ENCODE measurements around the gene USP3.

The USP3 gene, protein sequence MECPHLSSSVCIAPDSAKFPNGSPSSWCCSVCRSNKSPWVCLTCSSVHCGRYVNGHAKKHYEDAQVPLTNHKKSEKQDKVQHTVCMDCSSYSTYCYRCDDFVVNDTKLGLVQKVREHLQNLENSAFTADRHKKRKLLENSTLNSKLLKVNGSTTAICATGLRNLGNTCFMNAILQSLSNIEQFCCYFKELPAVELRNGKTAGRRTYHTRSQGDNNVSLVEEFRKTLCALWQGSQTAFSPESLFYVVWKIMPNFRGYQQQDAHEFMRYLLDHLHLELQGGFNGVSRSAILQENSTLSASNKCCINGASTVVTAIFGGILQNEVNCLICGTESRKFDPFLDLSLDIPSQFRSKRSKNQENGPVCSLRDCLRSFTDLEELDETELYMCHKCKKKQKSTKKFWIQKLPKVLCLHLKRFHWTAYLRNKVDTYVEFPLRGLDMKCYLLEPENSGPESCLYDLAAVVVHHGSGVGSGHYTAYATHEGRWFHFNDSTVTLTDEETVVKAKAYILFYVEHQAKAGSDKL

DNA sequence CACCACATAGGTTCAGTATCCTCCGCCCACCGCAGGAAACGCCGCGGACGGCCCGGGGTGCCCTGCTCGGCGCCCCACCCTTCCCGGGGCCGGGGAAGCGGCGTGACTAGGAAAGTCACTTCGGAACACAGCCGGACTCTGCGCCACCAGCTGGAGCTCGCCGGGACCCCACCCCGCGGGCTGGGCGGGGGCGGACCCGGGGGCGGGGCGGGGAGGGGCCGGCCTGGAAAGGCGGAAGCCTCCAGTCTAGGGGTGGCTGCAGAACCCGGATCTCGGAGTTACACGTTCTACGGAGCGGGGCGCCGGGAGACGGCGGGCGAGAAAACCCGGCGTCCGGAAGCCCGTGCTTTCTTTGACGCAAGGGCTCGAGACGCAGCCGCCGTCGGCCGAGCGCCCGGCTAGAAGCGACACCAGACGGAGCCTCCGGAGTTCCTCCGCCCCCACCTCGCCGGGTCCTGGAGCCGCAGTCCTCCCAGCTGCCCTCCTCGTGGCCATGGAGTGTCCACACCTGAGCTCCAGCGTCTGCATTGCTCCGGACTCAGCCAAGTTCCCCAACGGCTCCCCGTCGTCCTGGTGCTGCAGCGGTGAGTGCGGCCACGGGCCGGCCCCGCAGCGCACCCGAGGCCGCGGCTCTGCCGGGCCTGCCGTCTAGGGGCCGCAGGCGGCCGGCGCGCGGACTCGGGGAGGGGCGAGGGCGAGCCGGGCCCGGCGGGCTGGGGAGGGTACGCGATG lies at the start of gene USP3:
USP3 (plus strand) TSS at position 347 of the 732 bp plus-strand sequence; CDS start at position 494, 147 bp downstream.
- DNase-seq, result peak; percentile 67

DNA sequence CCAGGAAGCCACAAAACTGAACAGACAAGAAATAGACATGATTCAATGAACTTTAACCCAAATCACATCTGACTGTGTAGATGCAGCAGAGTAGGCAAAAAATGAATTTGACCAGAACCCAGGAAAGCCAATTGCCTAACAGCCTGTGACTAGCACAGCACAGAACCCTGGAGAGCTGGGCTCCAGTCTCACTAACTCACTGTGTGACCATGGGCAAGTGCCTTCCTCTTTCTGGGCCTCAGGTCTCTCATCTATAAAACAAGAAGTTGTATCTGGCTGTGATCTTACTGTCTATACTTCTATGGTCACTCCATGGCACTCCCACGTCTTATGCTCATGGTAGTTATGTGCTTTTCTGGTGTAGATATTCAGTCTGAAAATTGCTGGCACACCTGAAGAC lies 48.1 kb upstream of the USP3 start:
- DNase-seq, result no peak

DNA sequence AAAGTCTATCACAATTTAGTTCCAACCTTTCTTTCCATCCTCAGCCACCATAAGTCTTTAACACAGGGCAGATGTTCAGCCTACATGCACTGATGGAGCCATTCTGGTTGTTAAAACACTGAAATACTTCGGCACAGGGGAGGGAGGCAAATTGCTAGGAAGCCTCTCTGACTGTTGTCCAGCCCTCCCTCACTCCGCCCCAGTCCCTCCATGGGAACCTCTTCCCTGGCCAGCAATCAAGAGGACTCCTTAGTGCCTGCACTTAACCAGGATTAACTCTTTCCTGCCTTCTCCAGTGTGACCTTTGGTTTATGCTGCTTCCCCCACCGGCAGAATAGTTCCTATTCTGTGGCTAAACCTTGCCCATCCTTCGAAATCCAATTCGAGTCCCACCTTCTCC lies 47.0 kb upstream of the USP3 start:
- no peak for DNase-seq

DNA sequence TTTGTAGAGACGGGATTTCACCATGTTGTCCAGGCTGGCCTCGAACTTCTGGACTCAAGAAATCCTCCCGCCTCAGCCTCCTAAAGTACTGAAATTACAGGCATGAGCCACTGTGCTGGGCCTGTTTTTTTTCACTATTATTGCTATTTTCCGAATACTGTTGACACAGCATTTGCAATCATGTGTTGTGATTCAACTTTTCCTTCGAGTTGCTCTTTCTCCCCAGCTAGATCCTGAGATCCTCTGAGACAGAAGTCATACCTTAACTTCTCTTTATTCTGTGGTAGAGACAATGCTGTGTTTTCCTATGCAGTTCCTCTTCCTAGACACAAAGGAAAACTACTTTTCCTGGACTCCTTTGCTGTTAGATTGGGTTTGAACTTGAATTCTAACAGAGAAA lies 46.4 kb upstream of the USP3 start:
- DNase-seq, result no peak

- DNase-seq, result no peak
Observed at GRCh38 chr15:63458794-63459395, 45.5 kb upstream of the USP3 start.

DNA sequence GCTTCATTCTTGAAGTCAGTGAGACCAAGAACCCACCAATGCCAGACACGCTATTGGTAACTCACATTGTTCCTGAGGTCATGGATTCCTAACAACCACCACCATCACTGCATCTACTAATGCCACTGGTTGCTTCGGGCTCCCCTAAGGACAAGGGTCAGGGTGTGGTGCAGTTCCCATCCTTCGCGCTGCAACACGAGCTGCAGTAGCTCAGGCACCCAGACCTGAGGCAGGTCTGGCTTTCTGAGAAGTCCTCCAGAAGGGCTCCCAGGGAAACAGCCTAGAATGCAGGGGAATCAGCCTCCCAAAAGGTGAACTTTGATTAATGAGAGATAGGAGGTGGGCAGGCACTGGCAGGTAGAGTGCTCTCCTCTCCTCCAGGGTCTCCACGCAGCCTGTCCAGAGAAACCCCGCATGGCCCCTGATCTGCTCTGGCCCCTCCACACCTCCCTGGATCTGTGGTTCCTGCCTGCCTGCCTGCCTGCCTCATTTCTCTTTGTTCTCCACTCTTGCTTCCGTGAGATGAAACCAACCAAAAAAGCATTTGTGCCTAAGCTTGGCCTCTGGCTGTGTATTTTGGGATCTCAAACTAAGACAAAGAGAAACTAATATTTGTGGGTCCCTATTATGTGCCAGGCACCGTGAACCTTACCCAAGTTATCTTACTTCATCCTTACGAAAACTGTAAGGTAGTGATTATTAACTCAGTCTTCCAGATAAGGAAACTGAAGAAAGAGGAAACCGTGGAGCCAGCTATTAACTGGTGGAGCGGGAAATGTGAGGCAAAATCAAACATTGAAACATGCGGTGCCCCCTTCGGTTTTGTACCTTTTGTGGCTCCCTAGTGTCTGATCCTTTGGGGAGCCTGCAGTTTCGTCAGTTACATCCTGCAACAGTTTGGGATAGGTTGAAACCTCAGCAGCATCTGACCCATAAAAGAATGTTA lies 43.9 kb upstream of the USP3 start:
- no peak for DNase-seq

DNA sequence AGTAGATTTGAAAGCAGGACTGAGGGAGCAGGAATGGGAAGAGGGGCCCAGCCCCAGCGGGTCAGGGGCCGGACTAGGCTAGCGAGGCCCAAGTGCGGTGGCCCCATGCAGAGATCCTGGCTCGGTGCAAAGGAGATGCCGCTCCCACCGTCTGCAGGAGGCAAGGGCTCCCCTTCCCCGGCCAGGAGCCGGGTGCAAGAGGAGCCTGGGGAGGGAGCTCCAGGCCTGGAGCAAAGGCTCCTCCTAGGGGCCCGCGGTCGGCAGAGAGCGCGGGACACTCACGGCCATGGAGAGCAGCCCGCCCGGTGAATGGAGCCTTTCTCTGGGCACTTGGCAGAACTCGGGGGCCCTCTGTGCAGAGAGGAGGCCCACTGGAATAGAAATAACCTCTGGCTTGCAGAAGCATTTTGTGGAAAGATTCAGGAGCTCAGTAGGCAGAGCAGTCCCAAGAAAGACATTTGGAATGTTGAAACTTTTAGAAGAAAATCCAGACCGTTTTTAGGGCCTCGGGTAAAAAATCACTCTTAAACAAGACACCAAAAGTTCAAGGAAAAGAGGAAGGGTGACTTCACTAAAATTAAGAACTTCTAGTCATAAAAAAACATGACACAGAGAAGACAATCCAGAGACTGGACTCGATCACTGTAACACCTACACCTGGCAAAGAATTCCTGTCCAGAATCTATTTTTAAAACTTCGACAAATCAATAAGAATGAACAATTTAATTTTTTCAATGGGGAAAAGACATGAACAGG lies 43.0 kb upstream of the USP3 start:
- DNase-seq, result no peak

DNA sequence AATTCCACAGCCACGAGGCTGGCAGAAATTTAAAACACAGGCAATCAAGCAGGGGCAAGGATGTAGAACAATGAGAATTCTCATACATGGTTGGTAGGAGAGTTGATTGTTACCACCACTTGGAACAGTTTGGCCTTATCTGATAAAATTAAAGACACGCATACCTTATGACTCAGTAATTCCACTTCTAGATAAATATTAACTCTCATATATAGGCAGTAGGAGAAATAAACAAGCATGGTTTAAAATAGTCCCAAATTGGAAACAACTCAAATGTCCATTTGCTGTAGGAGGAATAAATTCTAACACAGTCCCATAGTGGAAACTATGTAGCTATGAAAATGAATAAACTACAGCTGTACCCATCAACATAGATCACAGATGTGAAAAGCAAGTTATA lies 42.3 kb upstream of the USP3 start:
- DNase-seq, result no peak

GRCh38 chr15:63463036-63463435 lies 41.4 kb upstream of the USP3 start:
- DNase-seq, result no peak

DNA sequence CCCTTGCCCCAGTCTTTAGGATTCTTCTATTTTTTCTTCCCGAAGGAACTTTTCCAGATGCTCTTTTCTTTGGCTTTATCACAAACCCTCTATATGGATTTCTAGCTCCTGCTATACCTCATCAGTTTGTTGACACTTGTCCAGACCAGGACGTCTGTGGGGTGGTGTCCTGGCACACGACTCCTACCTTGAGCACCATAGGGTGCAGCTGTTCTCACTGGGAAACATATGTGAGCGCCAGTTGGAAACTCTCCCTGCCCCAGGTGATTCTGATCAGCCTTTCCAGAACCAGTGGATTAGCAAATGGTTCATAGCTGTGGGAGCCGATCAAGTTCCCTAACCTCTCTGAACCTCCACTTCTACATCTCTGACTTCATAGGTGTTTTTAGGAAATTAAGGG lies 40.6 kb upstream of the USP3 start:
- no peak for DNase-seq

- DNase-seq, result no peak
Observed at GRCh38 chr15:63465104-63465503, 39.3 kb upstream of the USP3 start.

GRCh38 chr15:63466378-63467192 lies 37.8 kb upstream of the USP3 start:
- peak; percentile 60 for DNase-seq

DNA sequence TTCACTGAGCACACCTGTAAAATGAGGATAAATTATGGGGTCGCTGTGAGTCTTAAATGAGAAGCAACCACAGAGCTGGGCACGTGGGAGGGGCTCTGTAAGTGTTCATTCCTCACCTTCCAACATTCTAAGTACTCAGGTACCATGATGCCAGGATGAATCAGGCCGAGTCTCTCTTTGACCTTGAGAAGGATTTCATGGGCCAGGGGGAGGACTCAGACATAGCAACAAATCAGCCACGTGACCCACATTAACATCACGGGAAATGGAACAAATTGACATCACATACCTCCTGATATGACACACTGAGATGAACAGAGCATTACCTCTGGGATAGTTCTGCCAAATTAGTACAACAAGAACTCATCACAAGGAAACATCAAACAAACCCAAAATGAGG lies 35.2 kb upstream of the USP3 start:
- DNase-seq, result no peak

DNA sequence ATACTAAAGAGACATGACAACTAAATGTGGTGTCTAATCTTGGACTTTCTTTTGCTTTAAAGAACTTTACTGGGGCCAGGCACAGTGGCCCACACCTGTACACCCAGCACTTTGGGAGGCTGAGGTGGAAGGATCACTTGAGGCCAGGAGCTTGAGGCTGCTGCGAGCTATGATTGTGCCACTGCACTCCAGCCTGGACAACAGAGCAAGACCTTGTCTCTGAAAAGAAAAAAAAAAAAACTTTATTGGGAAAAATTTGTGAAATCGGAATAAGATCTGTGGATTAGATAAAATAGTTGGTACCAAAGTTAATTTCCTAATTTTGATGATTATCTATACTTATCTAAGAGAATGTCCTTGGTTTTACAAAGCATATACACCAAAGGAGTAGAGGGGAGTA lies 34.4 kb upstream of the USP3 start:
- DNase-seq, result no peak

DNA sequence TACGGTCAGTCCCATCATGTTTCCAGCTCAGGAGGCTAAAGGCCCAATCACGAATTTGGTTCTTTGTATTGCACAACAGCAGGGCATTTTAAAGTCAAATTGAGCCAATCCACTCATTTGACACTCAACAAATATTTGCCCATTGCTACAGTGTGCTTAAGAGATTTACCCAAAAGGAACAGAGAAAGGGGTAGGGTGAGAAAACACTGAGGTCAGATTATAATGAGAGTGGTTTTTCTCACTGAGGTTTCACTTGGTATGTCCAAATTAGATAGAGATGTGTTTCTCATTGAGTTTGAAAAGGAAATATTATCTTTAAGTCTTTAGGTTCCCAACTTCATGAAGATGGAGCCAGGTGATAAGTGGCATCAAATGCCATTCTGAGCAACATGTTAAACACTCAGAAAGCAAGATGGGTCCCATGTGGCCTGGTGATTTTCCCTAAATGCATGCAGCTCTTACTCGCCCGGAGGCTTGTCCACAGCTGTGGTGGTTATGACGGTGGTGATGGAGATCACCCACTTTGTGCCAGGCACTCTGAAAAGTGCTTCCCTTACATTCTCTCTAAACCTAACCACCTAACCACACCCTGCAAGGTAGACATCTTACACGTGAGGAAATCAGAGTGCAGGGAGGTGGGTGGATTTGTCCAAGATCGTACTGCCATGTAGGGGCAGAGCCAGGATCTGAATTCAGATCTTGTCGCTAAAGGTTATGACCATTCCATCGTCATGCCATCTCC lies 31.2 kb upstream of the USP3 start:
- DNase-seq, result no peak

DNA sequence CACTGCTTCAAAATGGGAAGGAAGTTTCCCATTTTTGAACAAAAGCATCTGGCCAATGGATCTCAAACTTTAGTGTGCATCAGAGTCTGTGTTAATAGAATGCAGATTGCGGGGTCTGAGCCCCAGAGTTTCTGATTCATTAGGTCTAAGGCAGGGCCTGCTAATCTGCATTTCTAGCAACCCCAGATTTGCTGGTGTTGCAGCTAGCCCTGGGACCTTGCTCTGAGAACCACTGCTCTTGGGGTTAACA lies 30.7 kb upstream of the USP3 start:
- DNase-seq, result no peak

- peak; percentile 87 for DNase-seq
Observed at GRCh38 chr15:63473999-63474809, 30.2 kb upstream of the USP3 start.

- peak; percentile 80 for DNase-seq
Observed at GRCh38 chr15:63474810-63475316, 29.5 kb upstream of the USP3 start.

- no peak for DNase-seq
Observed at GRCh38 chr15:63475707-63476106, 28.7 kb upstream of the USP3 start.
